HG02610 (cell line): ENCODE measurements around the gene CYB561A3.

Source experiments
- ATAC-seq: cut with Tn5 transposase; IDR thresholded peaks from one replicate; pipeline ENCODE4 v1.9.1; 2021; ENCODE audit warnings: mild to moderate bottlenecking, moderate library complexity; ENCODE audit not compliant: unreplicated experiment

CYB561A3 gene

DNA sequence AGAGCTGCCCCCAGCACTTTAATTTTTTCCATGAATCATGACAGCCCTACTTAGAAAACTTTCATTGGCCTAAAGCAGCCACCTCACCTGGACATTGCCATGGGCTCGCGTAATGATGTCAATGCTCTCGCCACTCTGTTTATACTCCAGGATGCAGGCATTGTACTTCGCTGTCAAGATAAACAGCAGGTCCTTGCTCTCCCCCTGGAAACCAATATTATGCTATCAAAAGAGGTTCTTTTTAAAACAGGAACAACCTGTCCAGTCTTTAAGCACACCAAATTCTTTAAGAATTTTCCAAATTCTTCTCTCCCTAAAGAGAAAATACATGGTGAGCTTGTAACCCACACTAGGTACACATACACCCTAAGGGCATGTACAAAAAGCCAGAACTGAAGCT, 31.8 kb downstream of the CYB561A3 start:
- no peak for ATAC-seq

DNA sequence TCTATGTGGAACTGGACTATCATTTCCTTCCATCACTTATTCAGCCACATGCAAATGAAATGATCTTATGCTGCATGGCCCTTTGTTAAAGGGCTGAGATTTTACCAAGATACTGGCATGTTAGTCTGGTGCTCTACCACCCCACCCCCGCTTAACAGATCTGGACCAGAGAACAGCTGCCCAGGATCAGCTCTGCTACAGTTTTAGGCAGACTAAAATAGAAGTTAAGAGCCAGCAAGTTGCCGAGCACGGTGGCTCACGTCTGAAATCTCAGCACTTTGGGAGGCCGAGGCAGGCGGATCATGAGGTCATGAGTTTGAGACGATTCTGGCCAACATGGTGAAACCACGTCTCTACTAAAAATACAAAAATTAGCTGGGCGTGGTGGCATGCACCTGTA, 33.3 kb downstream of the CYB561A3 start:
- no peak for ATAC-seq

DNA sequence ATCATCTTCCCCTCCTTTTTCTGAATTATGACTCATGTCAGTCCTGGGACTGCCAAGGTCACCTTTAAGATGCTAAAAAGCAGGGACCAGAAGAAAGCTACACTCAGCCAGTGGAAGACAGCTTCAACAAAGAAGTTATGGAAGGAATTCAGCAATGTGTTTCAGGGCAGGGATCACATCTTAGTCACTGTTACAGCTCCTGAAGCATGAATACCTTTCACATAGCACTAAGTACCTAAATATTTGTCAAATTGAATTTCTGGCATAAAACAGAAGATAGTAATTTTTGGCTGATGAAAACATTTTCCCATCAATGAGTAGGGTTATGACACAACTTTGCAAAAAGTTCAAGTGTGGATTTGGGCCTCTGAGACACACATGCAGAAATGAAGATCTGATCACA, 34.0 kb downstream of the CYB561A3 start:
- no peak for ATAC-seq

DNA sequence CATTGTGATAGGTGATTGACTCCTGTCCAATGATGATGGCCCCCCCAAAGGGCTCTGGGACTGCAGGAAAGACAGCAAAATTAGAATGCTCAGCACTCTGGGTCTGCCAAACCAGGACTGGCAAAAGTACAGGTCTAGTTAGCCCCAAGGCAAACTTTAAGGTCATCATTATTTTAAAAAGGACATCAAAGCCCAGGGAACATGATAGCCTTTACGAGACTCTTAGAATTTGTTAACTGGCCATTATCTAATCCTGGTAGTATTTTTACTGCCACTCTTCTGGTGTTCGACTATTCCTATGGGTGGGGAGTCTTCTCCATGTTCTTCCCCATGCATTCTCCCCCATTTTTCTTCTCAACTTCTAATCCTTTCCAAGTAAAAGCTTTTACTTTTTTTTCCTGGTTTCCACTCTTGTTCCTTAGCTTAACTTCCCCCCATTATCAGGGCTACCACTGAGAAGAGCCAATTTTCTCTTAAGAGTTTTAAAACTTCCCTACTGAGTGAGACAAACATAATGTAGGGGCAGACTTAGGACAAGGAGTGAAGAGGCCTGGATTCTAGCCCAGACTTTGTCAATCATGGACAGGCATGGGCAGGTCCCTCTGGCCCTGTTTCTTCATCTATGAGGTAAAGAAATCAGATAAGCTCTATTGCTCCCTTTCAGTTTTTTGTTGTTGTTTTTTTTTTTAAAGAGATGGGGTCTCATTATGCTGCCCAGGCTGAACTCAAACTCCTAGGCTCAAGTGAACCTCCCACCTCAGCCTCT, 35.9 kb downstream of the CYB561A3 start:
- ATAC-seq = no peak

DNA sequence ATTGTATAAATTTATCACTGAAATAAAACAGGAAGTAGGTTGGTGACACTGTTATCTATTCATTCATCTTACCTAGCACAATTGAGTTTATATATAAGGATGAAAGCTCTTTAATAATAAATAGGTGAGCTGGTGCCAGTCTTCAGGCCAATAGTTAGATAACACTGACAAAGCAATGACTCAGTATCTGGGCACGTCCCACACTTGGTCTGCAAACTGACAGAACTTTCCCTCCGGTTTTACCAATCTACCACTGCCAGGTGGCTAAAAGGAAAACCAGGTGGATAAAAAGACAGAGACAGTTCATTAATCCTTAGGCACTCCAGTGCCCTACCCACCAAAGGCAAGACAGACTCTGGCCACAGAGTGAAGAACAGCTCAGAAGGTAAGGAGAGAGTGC, 46.4 kb downstream of the CYB561A3 start:
- no peak for ATAC-seq

DNA sequence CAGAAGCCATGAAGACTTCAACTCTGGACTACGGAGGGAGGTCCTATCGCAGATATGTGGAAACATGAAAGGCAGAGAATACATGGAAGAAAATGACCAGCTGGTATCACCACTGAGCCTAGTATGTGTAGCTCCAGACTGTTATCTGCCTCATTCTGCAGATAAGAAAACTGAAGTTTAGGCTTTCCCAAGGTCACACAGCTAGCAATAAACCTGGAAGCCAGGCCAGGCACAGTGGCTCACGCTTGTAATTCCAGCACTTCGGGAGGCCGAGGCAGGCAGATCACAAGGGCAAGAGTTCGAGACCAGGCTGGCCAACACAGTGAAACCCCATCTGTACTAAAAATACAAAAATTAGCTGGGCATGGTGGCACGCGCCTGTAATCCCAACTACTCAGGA, 50.9 kb downstream of the CYB561A3 start:
- ATAC-seq = no peak

DNA sequence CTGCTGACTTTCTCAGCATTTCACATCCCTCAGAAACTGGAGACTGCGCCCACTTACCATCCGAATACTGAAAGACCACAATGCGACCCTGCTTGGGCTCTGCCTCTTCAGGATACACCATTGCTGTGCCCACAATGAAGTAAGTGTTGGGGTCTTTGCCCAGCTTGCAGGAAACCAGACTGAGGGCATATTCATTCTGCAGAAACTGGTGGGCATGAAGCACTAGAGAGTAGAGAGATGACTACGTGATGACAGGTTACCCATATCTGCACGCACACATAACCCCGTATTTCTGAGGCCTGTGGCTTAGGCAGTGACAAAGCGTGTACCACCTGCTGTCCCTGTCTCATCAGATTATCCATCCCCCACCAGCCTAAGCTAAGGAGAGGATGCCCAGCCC, 51.9 kb downstream of the CYB561A3 start:
- ATAC-seq = no peak

DNA sequence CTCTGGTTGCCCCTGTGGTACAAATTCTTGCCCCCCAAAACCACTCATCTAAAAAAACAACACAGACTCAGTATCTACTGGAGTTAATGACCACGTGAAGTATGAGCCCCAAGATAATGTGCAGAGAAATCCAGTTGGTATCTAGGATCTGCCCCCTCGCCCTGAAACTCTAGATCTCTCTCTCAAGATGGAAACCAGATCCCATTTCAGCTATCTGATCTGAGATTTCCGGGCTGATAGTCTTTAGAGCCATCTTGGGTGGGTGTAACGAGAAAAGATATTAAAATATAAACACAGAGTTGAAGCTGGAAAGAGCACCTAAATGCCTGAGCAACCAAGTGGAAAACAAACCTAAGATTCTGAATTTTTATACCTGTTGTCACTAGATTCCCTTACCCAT, 52.5 kb downstream of the CYB561A3 start:
- no peak for ATAC-seq

DNA sequence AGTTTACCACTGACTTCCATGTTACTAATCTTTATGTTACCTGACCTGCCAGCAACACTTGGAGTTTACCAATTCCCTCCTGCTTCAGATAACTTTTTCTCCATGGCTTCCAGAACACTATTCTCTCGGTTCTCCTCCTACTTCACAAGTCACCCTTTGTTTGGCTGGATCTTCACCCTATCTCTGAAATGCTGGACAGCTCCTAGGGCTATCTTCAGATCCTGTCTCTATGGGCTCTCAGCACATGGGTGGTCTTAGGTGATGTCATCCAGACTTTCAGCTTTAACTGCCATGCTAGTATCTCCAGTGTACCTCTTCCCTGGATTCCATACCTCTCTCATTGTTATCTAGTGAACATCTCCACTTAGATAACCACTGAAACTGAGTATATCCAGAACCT, 54.3 kb downstream of the CYB561A3 start:
- ATAC-seq = no peak

DNA sequence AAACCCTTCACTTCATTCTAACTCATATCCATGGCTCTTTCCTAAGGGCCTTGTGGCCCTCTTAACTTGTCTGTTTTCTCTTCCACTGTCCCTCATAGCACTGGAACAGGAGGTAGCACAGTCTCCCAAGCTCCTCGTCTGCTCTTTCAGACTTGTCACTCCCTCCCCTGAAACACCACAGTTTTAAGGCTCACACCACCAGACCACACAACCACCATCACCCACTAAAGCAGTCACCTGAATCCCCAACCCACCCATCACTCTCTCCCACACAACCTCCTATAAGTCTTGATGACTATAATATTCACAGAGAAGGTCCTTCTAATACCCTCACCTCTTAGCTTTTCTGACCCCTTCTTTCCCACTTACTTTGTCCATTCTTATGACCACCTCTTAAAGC, 55.5 kb downstream of the CYB561A3 start:
- ATAC-seq = no peak

DNA sequence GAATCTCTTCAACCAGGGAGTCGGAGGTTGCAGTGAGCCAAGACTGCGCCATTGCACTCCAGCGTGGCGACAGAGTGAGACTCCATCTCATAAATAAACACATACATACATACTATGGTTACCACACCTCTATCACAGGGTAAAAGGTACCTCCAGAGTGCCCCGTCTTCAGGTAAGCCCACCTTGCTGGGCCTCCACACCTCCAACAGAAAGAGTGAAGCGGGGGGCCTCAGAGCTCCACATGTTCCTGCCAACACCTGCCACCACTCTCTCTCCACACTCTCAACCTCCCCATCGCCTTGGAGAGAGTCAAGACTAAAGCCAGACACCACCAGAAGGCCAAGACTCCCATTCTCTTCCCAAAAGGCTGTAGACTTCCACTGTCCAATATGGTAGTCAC, 56.3 kb downstream of the CYB561A3 start:
- no peak for ATAC-seq

DNA sequence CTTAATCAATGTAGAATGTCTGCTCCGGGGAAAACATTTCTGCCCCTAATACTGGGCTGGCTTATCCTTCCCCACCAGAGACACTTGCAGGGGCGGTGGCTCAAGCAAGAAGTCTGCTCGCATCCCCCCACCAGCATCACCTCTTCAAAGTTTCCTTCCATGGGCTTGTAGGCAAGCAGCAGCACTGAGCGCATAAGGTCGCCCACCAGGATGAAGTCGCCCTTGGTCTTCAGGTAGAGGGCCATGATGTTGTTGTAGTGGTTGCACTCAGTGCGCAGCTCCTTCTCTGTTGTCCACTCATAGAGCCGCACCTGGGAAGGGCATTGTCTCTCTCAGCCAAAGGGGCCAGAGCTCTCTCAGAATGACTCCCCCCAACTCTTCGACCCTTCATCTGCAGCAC, 58.0 kb downstream of the CYB561A3 start:
- ATAC-seq = no peak

DNA sequence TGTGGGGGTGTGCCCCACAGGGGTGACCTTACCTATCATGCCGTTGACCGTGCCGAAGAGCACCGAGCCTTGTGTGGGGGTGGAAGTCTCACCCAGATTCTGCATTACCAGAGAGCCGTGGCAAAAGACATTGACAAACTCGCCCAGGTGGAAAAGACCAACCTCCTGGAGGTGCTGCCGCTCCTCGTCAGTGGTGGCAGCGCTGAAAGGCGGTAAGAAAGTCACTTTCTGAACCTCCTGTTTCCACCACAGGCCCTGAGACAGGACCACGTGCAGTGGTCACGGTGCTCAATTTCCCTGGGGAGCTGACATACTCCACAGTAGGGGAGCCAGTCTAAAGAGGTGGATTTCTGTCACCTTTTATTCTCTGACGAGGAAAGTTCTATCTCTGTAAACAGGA, 59.1 kb downstream of the CYB561A3 start:
- no peak for ATAC-seq
